Activated effector memory CD4-positive, alpha-beta T cell treated with Interleukin-2 at 50 U/mL for 16 hours (primary cell): ENCODE results near the gene LRBA.
"Not testable (repeated sequence)": the region's sequence is repeated elsewhere in the genome, so short reads cannot be mapped to it uniquely, and the experiment has no call there.

Experiments used
- DNase-seq: peaks from one replicate; pipeline ENCODE4 v3.0.0-alpha.2; 2020

The LRBA gene

GRCh38 chr4:150391052-150391451, 624.0 kb downstream of the LRBA start:
- DNase-seq: no peak

GRCh38 chr4:150390531-150390910, 624.6 kb downstream of the LRBA start:
- DNase-seq: no peak

- no peak for DNase-seq
Observed at GRCh38 chr4:150389896-150390530, 625.1 kb downstream of the LRBA start.

GRCh38 chr4:150387981-150388380, 627.1 kb downstream of the LRBA start:
- DNase-seq: no peak

GRCh38 chr4:150386415-150386814, 628.7 kb downstream of the LRBA start:
- DNase-seq: not testable (repeated sequence)

GRCh38 chr4:150385606-150386005, 629.5 kb downstream of the LRBA start:
- DNase-seq: no peak

- no peak for DNase-seq
Observed at GRCh38 chr4:150384249-150384648, 630.8 kb downstream of the LRBA start.

- DNase-seq: no peak
Observed at GRCh38 chr4:150382028-150382427, 633.1 kb downstream of the LRBA start.

- DNase-seq: no peak
Observed at GRCh38 chr4:150381609-150382008, 633.5 kb downstream of the LRBA start.

GRCh38 chr4:150381036-150381435, 634.0 kb downstream of the LRBA start:
- DNase-seq: no peak

- no peak for DNase-seq
Observed at GRCh38 chr4:150379454-150379853, 635.6 kb downstream of the LRBA start.

GRCh38 chr4:150375025-150375424, 640.1 kb downstream of the LRBA start:
- no peak for DNase-seq

- DNase-seq: no peak
Observed at GRCh38 chr4:150371869-150372268, 643.2 kb downstream of the LRBA start.

GRCh38 chr4:150369434-150370380, 645.4 kb downstream of the LRBA start:
- DNase-seq: no peak

GRCh38 chr4:150368667-150369066, 646.4 kb downstream of the LRBA start:
- DNase-seq: no peak

GRCh38 chr4:150367326-150367725, 647.8 kb downstream of the LRBA start:
- no peak for DNase-seq

GRCh38 chr4:150366487-150366999, 648.5 kb downstream of the LRBA start:
- no peak for DNase-seq

- no peak for DNase-seq
Observed at GRCh38 chr4:150363721-150364688, 651.1 kb downstream of the LRBA start.

GRCh38 chr4:150358691-150359090, 656.4 kb downstream of the LRBA start:
- DNase-seq: no peak

GRCh38 chr4:150357829-150358228, 657.3 kb downstream of the LRBA start:
- DNase-seq: no peak

- DNase-seq: no peak
Observed at GRCh38 chr4:150355858-150356455, 659.1 kb downstream of the LRBA start.

GRCh38 chr4:150355418-150355817, 659.7 kb downstream of the LRBA start:
- DNase-seq: no peak
